ENCODE results near the gene PPP2R2C.

The PPP2R2C gene

DNA sequence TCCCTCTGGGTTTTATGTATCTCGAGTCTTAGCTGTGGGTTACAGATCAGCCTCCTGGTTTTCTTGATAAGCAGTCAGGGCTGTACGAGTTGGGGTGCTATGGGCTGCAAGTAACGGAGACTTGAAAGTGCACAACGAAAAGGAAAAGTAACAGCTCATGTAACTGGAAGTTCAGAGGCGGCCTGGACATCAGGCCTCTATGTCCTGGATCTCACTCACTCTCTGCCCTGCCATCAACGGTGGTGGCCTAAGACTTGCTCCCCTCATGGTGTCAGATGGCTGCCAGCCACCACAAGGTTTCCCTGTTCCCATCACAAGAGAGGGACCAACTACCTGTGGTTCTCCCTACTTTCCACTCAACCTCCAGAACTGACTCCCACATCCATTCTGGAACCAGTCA, 4.8 kb downstream of the PPP2R2C start:
- DNase-seq: no peak

DNA sequence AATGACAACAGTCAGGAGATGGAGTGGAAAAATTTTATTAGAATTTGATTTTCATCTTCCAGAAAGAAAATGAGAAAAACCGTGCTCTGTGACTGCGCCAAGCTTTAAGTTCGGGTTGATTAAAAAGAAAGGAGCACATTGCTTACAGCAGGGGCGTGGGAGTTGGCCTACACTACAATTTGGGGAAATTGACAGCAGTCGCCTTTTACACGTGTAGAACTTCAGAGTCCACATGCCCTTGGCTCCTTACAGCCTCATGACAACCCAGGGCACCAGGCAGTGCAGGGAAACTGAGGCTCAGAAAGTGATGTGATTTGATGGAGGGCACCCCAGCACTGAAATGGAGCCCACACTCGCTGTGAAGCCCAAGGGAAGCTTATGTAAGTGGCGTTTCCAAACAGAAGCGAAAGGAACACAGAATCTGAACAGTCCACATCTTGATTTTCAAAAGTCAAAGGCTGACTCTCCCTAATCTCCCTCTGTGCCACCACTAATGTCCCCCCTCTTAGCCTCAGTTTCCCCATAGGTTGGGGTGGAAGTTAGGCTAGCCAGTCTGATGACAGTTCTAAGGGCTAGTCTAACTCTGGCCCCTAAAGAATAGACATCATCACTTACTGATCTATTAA, 5.5 kb downstream of the PPP2R2C start:
- DNase-seq: no peak

DNA sequence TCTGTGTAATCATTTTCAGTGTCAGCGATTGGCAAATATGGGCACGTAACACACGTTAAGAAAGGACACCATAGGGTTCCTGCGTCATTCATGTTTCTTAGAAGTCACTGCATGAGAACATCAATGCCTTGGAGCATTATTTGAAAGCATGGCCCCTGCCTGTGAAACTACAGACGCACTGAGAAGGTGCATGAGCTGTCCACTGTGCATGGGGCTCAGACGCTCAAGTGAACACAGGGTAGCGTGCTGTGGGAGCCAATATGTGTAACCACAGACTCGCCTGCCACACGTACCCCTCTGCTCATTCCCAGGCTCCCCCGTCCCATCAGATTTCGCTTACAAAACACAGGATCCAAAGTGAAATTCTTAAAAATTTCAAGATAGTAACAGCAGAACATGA, 6.5 kb downstream of the PPP2R2C start:
- DNase-seq: no peak

DNA sequence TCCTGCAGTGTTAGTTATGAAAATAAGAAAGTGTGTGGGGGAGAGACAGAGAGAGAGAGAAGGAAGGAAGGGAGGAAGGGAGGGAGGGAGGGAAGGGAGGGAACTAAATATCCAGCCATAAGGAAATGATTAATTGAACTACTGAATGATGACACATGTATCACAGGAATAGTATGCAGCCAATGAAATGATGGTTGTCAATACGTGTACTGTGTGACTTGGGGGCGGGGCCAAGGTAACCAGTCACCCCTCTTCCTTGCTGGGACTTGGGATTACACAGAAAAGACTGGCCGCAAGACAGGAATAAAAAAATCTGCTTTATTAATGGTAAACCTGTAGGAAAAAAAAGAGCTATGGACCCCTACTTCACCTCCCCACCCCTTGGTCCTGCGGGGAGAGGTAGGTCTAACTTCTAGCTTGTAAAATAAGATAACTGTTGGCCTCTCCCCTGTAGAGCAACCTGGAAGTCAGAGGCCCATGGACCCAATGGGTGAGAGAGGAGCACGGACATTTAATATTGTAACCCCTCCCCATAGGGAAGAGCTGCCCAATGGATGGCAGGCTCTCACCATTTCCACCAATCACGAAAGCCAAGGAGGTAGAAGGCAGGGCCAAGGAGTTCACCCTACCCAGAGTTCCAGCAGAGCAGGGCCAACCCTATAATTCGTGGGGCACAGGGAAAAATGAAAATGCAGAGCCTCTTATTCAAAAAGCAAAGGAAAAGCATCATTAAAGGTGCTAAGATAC, 7.4 kb downstream of the PPP2R2C start:
- no peak for DNase-seq

DNA sequence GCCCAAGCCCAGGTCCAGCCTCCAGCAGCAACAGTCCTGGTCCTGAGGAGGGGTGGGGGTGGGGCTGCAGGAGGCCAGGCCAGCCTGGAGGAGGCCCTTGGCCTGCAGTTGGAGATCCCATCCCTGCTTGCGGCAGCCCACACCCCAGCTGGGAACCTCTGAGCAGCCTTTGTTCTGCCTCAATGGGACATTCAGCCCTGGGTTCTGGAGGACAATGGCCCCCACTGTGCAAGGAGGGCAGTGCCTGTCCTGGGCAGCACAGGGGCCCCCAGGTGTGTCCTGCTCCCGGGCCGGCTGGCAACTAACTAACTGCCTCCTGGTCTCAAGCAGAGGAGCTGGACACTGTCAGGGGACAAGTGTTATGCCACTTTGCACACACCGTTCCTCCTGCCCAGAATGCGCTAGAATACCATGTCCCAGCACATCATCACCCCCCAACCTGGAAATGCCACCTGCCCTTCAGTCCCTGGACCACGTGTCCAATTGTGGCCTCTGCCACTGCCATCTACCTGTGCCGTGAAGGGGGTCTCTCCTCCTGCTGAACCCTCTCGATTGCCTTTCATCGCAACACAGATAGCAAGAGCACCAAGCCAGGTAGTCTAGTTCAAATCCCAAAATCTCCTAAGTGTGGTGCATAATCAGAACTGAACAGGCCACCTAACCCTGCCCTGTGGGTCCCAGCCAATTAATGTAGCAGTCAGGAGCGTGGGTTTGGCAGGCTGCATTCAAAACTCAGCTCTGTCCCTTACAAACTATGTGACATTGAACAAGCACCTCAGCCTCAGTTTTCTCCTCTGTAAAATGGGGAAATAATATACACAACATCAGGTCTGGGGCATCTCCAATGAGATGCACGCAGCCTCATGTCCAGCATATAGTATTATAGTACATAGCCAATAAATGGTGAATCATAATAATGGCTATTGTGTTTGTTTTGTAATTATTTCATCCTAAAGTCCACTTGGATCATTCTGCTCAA, 8.8 kb downstream of the PPP2R2C start:
- no peak for DNase-seq

DNA sequence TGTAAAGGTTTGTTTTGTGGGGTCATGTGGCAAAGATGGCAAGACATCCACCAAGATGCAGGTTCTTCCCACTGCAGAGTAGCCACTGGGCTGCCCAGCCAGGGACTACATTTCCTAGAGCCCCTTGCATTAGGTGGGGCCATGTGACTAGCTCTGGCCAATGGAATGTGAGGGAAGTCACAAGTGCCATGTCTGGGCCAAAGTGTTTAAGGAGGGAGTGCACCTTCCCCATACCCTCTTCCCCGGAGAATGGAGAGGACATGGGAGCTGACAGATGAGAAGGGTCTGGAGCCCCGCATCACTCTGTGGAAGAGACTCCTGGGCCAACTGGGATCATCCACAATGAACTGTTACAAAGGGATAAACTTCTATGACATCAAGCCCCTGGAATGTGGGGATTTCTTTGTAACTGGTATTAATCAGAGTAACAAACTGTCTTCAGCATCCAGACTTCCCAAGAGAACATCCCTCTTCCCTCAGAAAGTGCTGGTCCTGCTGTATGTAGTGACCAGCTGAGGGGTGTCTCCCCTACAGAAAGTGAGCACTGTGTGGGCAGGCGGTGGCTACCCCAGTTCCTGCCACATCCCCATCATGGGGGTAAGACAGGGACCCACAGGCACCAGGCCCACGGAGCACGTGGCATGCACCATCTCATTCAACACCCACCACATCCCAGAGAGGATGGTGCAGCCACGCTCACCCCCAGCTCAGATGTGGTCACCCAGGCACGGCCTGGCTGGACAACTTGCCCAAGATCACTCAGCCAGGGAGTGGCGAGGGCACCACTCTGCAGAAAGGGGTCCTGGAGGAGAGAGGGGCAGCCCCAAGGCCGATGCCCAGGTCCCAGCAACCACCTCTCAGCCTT, 10.9 kb downstream of the PPP2R2C start:
- DNase-seq: no peak

DNA sequence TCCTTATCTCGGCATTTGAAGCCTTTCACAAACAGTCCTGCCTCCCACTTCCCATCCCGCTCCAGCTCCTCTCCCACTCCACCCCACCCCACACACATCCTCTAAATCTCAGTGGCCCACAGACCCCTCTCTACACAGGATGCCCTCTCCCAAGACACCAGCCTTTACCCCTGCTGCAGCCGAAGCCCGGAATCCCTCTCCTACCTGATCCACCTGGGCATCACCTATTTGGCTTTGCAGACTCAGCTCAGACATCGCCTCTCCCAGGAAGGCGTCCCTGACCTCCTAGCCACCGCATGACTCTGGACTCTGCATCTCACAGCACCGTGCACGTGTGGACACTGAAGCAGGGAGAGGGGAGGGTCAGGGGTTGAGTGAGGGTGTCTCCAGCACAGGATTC, 11.5 kb downstream of the PPP2R2C start:
- no peak for DNase-seq

DNA sequence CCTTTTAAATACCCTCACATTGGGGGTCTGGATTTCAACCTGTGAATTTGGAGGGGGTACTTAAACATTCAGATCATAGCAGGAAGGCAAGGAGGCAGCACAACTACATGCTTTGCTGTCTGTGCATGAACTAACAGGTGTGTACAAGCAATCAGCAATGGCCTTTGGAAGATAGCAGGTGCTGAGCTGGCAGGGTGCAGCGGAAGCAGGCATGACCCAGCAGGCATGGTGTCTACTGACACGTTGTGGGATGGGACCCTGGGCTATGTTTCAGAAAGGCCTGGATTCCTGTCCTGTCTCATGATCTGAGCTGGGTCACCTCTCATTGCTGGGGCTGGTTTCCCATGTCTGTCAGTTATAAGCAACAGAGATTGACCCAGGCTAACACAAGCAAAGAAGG, 13.9 kb downstream of the PPP2R2C start:
- no peak for DNase-seq

DNA sequence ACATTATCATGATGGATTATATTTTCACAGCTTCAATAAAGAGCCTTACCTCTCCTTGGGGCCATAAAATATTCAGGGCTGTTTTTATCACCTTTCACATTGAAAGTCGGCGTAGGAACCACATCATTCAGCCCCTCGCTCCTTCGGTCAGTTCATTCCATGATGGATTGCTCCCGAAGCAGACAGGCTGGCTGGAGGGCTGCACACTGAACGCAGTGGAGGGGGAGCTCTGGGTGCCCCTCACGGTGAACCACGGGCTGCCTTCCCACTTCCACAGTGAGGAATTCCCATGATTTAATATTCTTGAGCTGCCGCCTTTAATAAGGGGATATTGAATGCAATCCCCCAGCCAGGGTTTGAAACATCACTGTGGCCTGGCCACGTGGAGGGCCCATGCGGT, 16.0 kb downstream of the PPP2R2C start:
- no peak for DNase-seq

DNA sequence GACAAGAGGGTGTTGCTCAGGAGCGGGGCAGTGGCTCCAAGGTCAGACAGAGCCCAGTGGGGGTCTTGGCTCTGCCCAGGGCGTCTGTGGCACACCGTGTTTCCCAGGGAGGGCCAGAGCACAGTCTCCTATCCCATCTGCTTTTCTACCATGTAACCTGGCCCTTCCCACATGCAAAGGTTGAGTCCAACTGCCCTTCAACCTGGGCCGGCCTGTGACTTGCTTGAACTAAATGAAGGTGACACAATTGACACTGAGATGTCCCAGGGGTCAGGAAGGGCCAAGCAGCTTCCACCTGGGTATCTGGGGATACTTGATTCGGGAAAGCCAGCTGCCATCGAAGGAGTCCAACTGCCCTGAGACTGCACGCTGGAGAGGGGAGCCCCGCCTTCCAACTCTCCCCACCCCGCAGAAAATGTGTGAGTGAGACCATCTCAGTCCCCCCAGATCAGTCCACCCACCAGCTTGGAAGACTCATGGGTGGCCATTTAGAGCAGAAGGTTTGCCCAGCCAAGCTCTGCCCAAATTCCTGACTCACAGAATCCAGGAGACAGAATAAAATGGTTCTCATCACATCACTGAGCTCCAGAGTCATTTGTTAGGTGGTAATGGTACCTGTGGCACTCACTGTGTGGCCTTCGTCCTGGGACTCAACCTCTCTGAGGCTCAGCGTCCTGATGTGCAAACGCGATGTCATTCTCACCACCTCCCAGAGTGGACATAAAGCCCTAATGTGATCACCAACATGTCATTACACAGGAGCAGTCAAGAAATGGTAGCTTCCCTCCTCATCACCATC, 18.1 kb downstream of the PPP2R2C start:
- DNase-seq: no peak

DNA sequence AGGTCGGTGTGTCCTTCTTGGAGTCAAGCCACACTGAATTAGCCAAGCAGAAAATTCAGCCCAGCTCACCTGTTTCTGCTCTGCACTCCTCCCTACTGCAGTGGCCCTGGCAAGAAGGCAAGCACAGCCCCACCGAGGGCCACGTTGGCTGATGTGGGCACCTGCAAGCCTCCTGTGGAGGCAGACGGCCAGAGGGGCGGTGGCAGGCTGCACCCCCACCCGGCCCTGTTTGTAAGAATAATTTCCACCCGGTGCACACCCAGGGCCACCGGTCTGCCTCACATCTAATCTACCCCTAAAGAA, 18.8 kb downstream of the PPP2R2C start:
- no peak for DNase-seq

DNA sequence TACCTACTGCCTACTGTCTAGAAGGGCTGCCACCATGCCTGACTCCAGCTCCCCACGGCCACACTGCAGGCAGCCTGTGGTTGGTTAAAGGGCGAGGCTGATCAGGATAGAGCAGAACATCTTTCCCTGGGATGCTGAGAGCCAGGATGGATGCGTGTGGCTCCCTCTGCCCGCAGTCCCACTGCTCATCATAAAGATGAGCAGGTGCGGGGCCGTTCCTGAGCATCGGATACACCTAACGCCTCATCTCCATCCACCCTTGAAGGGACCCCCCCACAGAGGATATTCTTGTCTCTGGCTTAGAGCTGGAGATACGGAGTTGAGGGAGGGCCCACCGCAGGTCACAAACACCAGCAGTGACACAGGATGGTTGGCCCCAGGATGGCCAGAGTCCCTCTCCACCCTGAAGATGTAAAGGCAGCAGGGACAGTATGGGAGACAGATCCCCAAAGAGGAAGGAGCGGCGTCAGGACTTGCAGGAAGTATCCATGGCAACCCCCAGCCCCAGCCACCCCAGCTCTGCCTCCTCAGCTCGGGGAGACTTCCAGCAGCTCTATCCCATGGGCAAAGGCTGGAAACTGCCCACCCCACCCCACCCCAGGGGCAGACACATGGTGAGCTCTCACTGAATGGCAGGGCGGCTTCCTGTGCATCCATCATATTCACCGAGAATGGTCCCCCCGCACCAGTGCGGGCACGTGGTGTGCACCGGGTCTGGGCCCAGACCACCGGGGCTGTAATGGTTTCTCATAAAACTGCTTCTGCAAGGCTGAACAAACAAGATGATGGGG, 19.3 kb downstream of the PPP2R2C start:
- no peak for DNase-seq

DNA sequence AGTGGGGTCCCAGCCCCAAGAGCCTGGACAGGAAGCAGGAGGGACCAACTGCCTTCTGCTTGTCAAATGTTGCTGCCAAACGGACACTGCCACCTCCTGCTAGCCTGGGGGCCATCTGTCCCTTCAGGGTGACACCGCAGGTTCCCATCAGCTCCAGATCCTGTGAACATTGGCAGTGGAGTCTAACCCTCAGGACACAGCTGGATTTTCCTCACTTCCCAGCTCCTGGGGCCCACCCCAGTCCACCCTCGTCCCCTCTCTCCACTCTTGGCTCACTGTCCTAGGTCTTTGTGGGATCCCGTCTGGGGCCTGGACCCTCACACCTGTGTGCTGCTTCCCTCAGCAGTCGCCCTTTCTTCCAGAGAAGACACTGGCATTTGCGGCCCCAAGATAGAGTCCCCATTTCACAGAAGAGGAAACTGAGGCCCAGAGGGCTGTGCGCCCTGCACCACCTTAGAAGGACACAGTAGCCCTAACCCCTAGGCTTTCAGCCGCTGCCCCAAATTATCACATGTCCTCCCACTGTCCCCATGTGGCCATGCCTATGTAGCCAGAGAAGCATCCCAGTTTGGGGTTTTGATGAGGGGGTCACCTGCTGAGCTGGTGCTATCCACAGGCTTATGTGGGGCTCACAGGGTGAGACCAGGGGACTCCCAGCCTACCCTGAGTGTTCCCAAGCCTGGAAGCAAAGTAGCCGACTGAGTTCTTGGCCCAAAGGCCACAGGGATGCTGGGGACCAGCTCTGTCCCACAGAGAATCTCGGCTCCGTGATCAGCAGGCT, 20.1 kb downstream of the PPP2R2C start:
- no peak for DNase-seq

DNA sequence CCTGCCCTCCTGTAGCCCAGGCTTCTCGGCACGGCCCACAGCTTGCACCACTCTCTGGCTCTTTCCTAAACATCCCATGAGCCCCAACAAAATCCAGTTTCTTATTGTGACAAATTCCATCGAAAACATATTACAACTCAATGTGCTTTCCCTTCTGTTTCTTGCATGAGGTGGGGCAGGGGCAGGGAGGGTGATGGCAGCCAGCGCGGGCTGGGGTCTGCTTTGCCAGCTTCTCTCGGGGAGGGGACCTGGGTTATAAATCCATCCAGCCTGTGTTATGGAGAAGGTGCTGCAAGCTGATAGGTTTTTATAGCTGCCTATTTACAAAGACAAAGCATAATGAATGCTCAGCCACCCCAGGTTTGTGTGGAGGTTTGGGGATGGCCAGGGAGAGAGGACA, 21.1 kb downstream of the PPP2R2C start:
- no peak for DNase-seq

DNA sequence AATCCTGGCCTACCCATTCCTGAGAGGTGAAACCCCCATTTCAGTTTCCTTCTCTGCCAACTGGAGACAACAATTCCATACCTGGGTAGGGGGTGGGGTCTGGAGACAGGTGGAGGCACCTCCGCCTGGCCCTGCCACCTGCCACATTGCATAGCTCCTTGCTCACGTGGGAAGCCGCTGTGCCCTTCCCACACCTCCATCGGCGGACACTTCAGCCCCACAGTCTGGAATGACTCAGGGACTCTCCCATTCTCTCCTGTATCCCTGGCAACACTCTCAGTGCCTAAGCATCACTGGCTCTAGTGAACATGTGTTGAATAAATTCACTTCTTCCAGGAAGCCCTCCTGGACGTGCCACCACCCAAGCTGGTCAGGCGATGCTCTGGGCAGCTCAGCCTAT, 21.7 kb downstream of the PPP2R2C start:
- no peak for DNase-seq

DNA sequence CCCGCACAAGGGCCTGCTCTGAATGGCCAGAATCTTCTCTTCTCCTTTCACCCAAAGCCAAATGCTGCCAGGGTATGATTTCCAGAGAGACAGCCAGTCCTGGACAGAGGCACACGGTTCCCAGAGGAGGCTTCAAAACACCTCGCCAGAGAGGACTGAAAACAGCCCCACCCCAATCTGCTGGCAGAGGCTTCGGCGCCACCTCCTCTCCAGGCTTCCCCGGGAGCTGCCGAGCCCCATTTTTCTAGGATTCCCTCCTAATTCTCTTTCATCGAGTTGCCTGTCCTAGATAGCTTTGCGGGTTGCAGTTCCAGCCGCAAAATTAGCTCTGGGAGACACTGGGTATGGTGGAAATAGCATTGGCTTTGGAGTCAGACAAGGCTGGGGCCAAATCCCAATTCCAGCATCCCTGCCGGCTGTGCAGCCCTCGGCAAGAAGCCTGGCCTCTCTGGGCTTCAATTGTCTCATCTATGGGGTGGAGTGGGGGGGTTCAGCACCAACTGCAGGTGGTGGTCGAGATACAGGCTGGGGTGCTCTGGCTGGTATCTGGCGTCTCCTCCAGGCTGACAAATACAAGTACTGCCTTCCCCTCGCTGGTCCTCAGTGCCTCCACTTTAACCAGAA, 22.6 kb downstream of the PPP2R2C start:
- no peak for DNase-seq

DNA sequence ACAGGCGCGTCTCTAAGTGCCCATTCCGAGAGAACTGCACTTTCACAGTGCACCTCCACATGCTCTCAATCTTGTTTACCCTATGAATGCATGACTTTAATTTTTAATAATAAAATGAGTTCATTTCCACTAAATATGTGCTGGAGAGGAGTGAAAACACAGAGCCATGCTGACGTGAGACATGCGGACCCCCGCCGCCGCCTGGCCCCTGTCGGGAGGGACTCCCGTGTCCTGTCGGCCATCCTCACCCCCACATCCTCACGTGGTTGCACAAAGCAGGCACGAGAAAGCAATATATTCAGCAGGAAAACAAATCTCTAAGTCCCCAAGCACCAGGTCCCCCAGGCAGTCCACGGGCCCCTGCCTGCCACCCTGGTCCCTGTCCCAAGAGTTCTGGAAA, 23.1 kb downstream of the PPP2R2C start:
- DNase-seq: no peak

DNA sequence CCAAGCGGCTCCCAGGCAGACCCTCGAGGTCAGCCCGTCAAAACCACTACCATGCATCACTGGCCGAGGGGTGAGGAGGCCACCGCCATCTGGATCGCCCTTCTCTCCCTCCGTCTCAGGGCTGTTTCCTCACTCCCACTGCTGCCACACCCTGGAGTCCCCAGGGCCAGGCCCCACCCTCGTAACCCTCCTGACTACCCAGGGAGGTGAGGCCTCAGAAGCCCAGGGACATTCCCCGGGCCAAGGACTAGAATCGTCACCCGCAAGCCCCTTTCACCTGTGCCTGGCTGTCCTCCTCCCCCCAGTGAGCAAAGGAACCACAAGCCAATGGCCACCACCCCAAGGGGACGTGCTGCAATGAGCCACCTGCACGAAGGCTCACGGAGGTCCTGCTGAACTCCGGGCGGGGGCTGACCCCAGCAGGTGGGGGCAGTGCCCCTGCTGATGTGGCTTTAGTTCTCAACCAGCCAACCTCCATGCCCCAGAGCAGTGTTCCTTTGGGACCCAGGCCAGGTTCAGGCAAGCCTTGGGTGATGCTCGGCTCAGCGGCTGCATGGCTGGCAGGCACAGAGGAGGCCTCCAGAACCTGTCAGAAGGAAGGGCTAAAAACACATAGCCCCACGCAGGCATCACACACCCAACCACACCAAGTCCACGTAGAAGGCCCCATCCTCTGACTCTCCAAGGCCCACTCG, 23.8 kb downstream of the PPP2R2C start:
- DNase-seq: no peak

DNA sequence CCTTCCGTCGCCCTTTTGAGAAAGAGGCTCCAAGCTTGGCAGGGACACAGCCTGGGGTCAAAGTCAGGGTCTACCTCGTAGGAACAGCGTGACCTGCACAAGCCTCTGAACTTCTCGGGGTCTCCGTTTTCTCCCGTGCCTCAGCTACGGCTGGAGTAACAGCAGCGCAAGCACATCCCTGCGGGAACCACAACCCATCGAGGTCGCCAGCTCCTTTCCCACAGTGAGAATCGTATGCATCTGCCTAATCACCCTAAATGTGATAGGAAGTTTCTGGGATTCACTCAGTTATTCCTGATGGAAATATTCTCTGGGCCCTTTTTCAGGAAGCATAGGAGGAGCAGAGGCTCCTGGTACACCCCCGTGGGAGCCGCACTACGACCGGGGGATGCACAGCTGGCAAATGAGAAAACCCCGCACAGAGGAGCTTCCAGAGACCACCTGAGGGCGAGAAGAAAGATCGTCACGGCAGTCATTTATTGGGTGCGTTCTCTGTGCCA, 24.7 kb downstream of the PPP2R2C start:
- no peak for DNase-seq

Data from fibroblast of skin of back (primary cell).